Measurements from ENCODE around the gene SLC16A3. TPM values are rescaled to one million over a fixed set of nuclear protein-coding genes. Genes with fewer than 3 reads are reported as not detected.

SLC16A3 gene
- polyA plus RNA-seq, 1 of the 3 experiments (the other 2 are of a cell fraction), result 70.7 TPM

- no peak for TF ChIP-seq USF2 (IDR thresholded peaks at IDR 0.05; ENCODE audit: borderline replicate concordance, low read depth, low read length)
- TF ChIP-seq FOSL2 (IDR thresholded peaks at IDR 0.05; ENCODE audit: borderline replicate concordance, low read depth), result no peak
- TF ChIP-seq TCF12 (IDR thresholded peaks at IDR 0.05), result no peak
- peak; percentile 94 for TF ChIP-seq TAF1 (IDR thresholded peaks at IDR 0.05; ENCODE audit: borderline replicate concordance, low read depth, low read length)
- TF ChIP-seq SMC3 (IDR thresholded peaks at IDR 0.05; ENCODE audit: low read depth, low read length), result no peak
- peak; percentile 21 for TF ChIP-seq MAX (IDR thresholded peaks at IDR 0.05; ENCODE audit: low read depth)
- TF ChIP-seq POLR2AphosphoS5 (IDR thresholded peaks at IDR 0.05; ENCODE audit: low read depth, low read length), result 0 out of 2 replicates have a peak, but pooled peaks have one; percentile 18
- TF ChIP-seq GATA2 (CRISPR knock-in tag; IDR thresholded peaks at IDR 0.05), result no peak
- no peak for TF ChIP-seq ZBTB33 (IDR thresholded peaks at IDR 0.05; ENCODE audit: borderline replicate concordance, low read depth)
- peak; percentile 67 for TF ChIP-seq CHD2 (IDR thresholded peaks at IDR 0.05; ENCODE audit: low read length, partially characterized antibody)
These were observed 16.3 kb upstream of the SLC16A3 start, which contains the start of gene CCDC57 (continued) for GRCh38 chr17:82212331-82213250.

GRCh38 chr17:82213251-82214011 lies 15.4 kb upstream of the SLC16A3 start:
- Histone ChIP-seq H3K9ac (peak overlapping the region; percentile 93), H3K36me3 (replicated peaks in 1 of 2; ENCODE audit: control insufficient read depth in 1 of 2, insufficient read depth in 2 of 2, low read length in 1 of 2) (peaks cover 0 to 8% of the 10 kb centered on the region in 2 experiments), H2AFZ (ENCODE audit: low read depth) (peak overlapping the region; percentile 80; the same call in 1 of the 2 replicates), H3K4me2 (peak overlapping the region; percentile 99), H3K27ac (ENCODE audit: low read depth in 2 of 2, low read length in 1 of 2) (peak overlapping the region; percentile 83 to 89), H3K27me3 (ENCODE audit: insufficient read depth) (no peaks in the 10 kb centered on the region), H3K9me2 (no peaks in the 10 kb centered on the region), H3K79me2 (ENCODE audit: insufficient read depth) (peaks cover 35% of the 10 kb centered on the region), H3K4me3 (ENCODE audit: low read depth in 2 of 2, low read length in 1 of 2) (peak overlapping the region; percentile 76 to 88), H3F3A (replicated peaks; ENCODE audit: insufficient read depth) (peaks cover 29% of the 10 kb centered on the region), H4K20me1 (ENCODE audit: insufficient read depth) (no peaks in the 10 kb centered on the region), H3K9me3 (no peaks in the 10 kb centered on the region), H3K4me1 (ENCODE audit: control insufficient read depth in 1 of 2, insufficient read depth in 2 of 2, low read depth in 1 of 2, low read length in 1 of 2) (peaks cover 28 to 43% of the 10 kb centered on the region in 2 experiments)
- TF ChIP-seq TCF12 (IDR thresholded peaks at IDR 0.05), result peak; percentile 13; the same call in 1 of the 2 replicates
- 0 out of 2 replicates have a peak, but pooled peaks have one; percentile 29 for TF ChIP-seq YY1 (IDR thresholded peaks at IDR 0.05; ENCODE audit: low read depth)
- peak; percentile 58; the same call in 1 of the 2 replicates for TF ChIP-seq USF2 (IDR thresholded peaks at IDR 0.05; ENCODE audit: borderline replicate concordance, low read depth, low read length)
- peak; percentile 89 for TF ChIP-seq MXI1 (IDR thresholded peaks at IDR 0.05; ENCODE audit: low read depth, low read length)
- no peak for TF ChIP-seq ELF1 (IDR thresholded peaks at IDR 0.05)
- no peak for TF ChIP-seq JUND (IDR thresholded peaks at IDR 0.05)
- no peak for TF ChIP-seq SIN3A (IDR thresholded peaks at IDR 0.05; ENCODE audit: borderline replicate concordance, low read depth, low read length)
- no peak for TF ChIP-seq RXRA (IDR thresholded peaks at IDR 0.05; ENCODE audit: borderline replicate concordance, low read depth)
- peak; percentile 94 for TF ChIP-seq MAX (IDR thresholded peaks at IDR 0.05; ENCODE audit: low read depth)
- TF ChIP-seq POLR2AphosphoS5 (IDR thresholded peaks at IDR 0.05; ENCODE audit: low read depth, low read length), result peak; percentile 42; the same call in 1 of the 2 replicates
- peak in 1 of 2 experiments; percentile 21; a peak in 1 of 4 replicates for TF ChIP-seq EP300 (IDR thresholded peaks at IDR 0.05; ENCODE audit: borderline replicate concordance in 1 of 2, low read depth in 1 of 2, low read length in 1 of 2)
- peak; percentile 87; the same call in 1 of the 2 replicates for TF ChIP-seq USF1 (IDR thresholded peaks at IDR 0.05; ENCODE audit: borderline replicate concordance, low read depth)
- WGBS (ENCODE audit: low lambda C conversion rate), result 9% methylated on average over 32 of the region's 37 CpGs
- peak; percentile 97 for DNase-seq
- POLR2A ChIA-PET, result no interaction called here
- CTCF ChIA-PET, result interaction anchor here (1.5 to 3.1 kb wide), 6 partner anchors 7 to 183 kb away, joined by 3 to 15 read pairs (median 7); partner anchors contain the start of gene RAC3

Measured in SK-N-SH (cell line).